Parathyroid adenoma (tissue), 2 donors: Measurements from ENCODE around the gene ABHD3.
"Not testable (repeated sequence)": the region's sequence is repeated elsewhere in the genome, so short reads cannot be mapped to it uniquely, and the experiment has no call there.

Experiments
- H2AFZ ChIP-seq: fragments of 300-600 bp; sonication (generic); one replicate; pipeline ENCODE4 v1.7.0; 2017; ENCODE audit warnings: antibody characterized with exemption, mild to moderate bottlenecking
- H3K27ac ChIP-seq: fragments of 300-600 bp; sonication (generic); one replicate; pipeline ENCODE4 v1.7.0; 2017
- H3K27me3 ChIP-seq: fragments of 300-600 bp; sonication (generic); one replicate; pipeline ENCODE4 v1.7.0; 2017; ENCODE audit warnings: low read length; ENCODE audit not compliant: control insufficient read depth, insufficient read depth
- H3K36me3 ChIP-seq: fragments of 300-600 bp; sonication (generic); one replicate; pipeline ENCODE4 v1.7.0; 2017; ENCODE audit warnings: low read length; ENCODE audit not compliant: control insufficient read depth, insufficient read depth
- H3K4me1 ChIP-seq: fragments of 300-600 bp; sonication (generic); one replicate; pipeline ENCODE4 v1.7.0; 2017; ENCODE audit warnings: control low read depth
- H3K4me2 ChIP-seq: fragments of 300-600 bp; sonication (generic); one replicate; pipeline ENCODE4 v1.7.0; 2017; ENCODE audit warnings: low read length
- H3K4me3 ChIP-seq: fragments of 300-600 bp; sonication (generic); one replicate; pipeline ENCODE4 v1.7.0; 2017; ENCODE audit warnings: low read depth, low read length
- H3K79me2 ChIP-seq: fragments of 300-600 bp; sonication (generic); one replicate; pipeline ENCODE4 v1.7.0; 2017; ENCODE audit warnings: control low read depth
- H3K9ac ChIP-seq: fragments of 300-600 bp; sonication (generic); one replicate; pipeline ENCODE4 v1.7.0; 2017; ENCODE audit warnings: mild to moderate bottlenecking
- H3K9me3 ChIP-seq: fragments of 300-600 bp; sonication (generic); one replicate; pipeline ENCODE4 v1.7.0; 2017; ENCODE audit warnings: low read length; ENCODE audit not compliant: control insufficient read depth
- CTCF ChIP-seq: fragments of 300-600 bp; sonication (generic); IDR thresholded peaks from one replicate; pipeline ENCODE4 v1.7.0; 2017; ENCODE audit warnings: antibody characterized with exemption, mild to moderate bottlenecking
- donor health status: primary hyperparathyroidism.

ABHD3 gene

GRCh38 chr18:21656402-21656801, 48.2 kb downstream of the ABHD3 start:
- no peak overlapping the region for H3K27ac ChIP-seq
- no peaks in the 10 kb centered on the region for H3K9me3 ChIP-seq
- no peaks in the 10 kb centered on the region for H3K4me1 ChIP-seq
- no peaks in the 10 kb centered on the region for H3K27me3 ChIP-seq
- TF ChIP-seq CTCF: no peak
- H3K36me3 ChIP-seq: no peaks in the 10 kb centered on the region
- H3K9ac ChIP-seq: no peak overlapping the region
- no peak overlapping the region for H3K4me2 ChIP-seq
- no peak overlapping the region for H3K4me3 ChIP-seq
- no peak overlapping the region for H2AFZ ChIP-seq
- H3K79me2 ChIP-seq: no peaks in the 10 kb centered on the region

GRCh38 chr18:21653361-21653760, 51.2 kb downstream of the ABHD3 start:
- Histone ChIP-seq H3K36me3 (no peaks in the 10 kb centered on the region), H3K9me3 (no peaks in the 10 kb centered on the region), H3K27ac (no peak overlapping the region), H3K9ac (no peak overlapping the region), H3K4me3 (no peak overlapping the region), H3K4me1 (no peaks in the 10 kb centered on the region), H3K4me2 (no peak overlapping the region), H2AFZ (no peak overlapping the region), H3K27me3 (no peaks in the 10 kb centered on the region), H3K79me2 (no peaks in the 10 kb centered on the region)
- no peak for TF ChIP-seq CTCF

GRCh38 chr18:21652073-21652472, 52.5 kb downstream of the ABHD3 start:
- Histone ChIP-seq H3K9ac (no peak overlapping the region), H3K4me2 (no peak overlapping the region), H3K4me1 (no peaks in the 10 kb centered on the region), H3K4me3 (no peak overlapping the region), H3K27me3 (no peaks in the 10 kb centered on the region), H3K36me3 (no peaks in the 10 kb centered on the region), H3K9me3 (no peaks in the 10 kb centered on the region), H2AFZ (no peak overlapping the region), H3K27ac (no peak overlapping the region), H3K79me2 (no peaks in the 10 kb centered on the region)
- no peak for TF ChIP-seq CTCF

GRCh38 chr18:21650311-21650710, 54.3 kb downstream of the ABHD3 start:
- no peak for TF ChIP-seq CTCF
- Histone ChIP-seq H3K27ac (no peak overlapping the region), H3K4me3 (no peak overlapping the region), H3K79me2 (no peaks in the 10 kb centered on the region), H3K4me2 (no peak overlapping the region), H2AFZ (no peak overlapping the region), H3K36me3 (no peaks in the 10 kb centered on the region), H3K4me1 (no peaks in the 10 kb centered on the region), H3K9ac (no peak overlapping the region), H3K27me3 (no peaks in the 10 kb centered on the region), H3K9me3 (no peaks in the 10 kb centered on the region)

GRCh38 chr18:21640375-21640774, 64.2 kb downstream of the ABHD3 start:
- not testable (repeated sequence) for H3K9me3 ChIP-seq, H3K9ac ChIP-seq, H3K79me2 ChIP-seq, H3K4me1 ChIP-seq, H3K4me2 ChIP-seq, H2AFZ ChIP-seq, H3K36me3 ChIP-seq, H3K27ac ChIP-seq, H3K4me3 ChIP-seq, H3K27me3 ChIP-seq
